KMS-11 (cell line): ENCODE data around the gene CRAMP1.

Experiments
- H2AFZ ChIP-seq: fragments of 200-600 bp; sonication (generic); 2 replicates; pipeline ENCODE4 v1.6.1; 2016; ENCODE audit warnings: antibody characterized with exemption, mixed run types, low read depth
- H3K27ac ChIP-seq: fragments of 200-600 bp; sonication (generic); 2 replicates; pipeline ENCODE4 v1.6.1; 2016; ENCODE audit warnings: mild to moderate bottlenecking, mixed run types
- H3K27me3 ChIP-seq: fragments of 200-600 bp; sonication (generic); 2 replicates; pipeline ENCODE4 v1.6.1; 2017; ENCODE audit warnings: mild to moderate bottlenecking, low read depth, mixed run types, moderate library complexity; ENCODE audit not compliant: insufficient read depth
- H3K36me3 ChIP-seq: fragments of 200-600 bp; sonication (generic); 2 replicates; pipeline ENCODE4 v1.6.1; 2017; ENCODE audit warnings: mild to moderate bottlenecking, mixed run types; ENCODE audit not compliant: insufficient read depth
- H3K4me1 ChIP-seq: fragments of 200-600 bp; sonication (generic); 2 replicates; pipeline ENCODE4 v1.6.1; 2016; ENCODE audit warnings: mild to moderate bottlenecking, low read depth, mixed run types; ENCODE audit not compliant: poor library complexity, severe bottlenecking
- H3K4me2 ChIP-seq: fragments of 200-600 bp; sonication (generic); 2 replicates; pipeline ENCODE4 v1.7.0; 2016; ENCODE audit warnings: mild to moderate bottlenecking, mixed run types
- H3K4me3 ChIP-seq: fragments of 200-600 bp; sonication (generic); IDR thresholded peaks from 2 replicates; pipeline ENCODE4 v1.6.1; 2017; ENCODE audit warnings: low read depth, low read length, mixed read lengths; ENCODE audit not compliant: insufficient read depth
- H3K79me2 ChIP-seq: fragments of 200-600 bp; sonication (generic); 2 replicates; pipeline ENCODE4 v1.6.1; 2016; ENCODE audit warnings: low read depth, mixed run types; ENCODE audit not compliant: insufficient read depth
- H3K9ac ChIP-seq: fragments of 200-600 bp; sonication (generic); 2 replicates; pipeline ENCODE4 v1.6.1; 2016; ENCODE audit warnings: mild to moderate bottlenecking, mixed run types
- H4K20me1 ChIP-seq: fragments of 200-600 bp; sonication (generic); 2 replicates; pipeline ENCODE4 v1.6.1; 2016; ENCODE audit warnings: mild to moderate bottlenecking, mixed run types; ENCODE audit not compliant: insufficient read depth
- CTCF ChIP-seq: fragments of 200-600 bp; sonication (generic); conservative IDR thresholded peaks from 2 replicates; pipeline ENCODE4 v1.6.1; 2017; ENCODE audit warnings: low read depth, mild to moderate bottlenecking, antibody characterized with exemption, low read length, moderate library complexity, mixed read lengths

CRAMP1 gene

DNA sequence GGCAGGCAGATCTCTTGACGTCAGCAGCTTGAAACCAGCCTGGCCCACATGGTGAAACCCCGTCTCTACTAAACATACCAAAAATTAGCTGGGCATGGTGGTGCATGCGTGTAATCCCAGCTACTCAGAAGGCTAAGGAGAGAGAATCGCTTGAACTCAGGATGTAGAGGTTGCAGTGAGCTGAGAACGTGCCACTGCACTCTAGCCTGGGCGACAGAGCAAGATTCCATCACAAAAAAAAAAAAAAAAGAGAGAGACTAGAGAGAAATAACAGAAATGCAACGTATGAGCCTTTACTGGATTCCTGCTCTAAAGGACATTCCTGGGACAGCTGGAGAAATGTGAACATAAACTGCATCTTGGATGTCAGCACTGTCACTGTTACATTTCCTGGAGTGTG, 11.1 kb upstream of the CRAMP1 start:
- Histone ChIP-seq H3K4me2 (no peak overlapping the region), H3K9ac (no peak overlapping the region), H3K27me3 (no peaks in the 10 kb centered on the region), H3K36me3 (no peaks in the 10 kb centered on the region), H2AFZ (no peak overlapping the region), H3K4me3 (no peak overlapping the region), H3K27ac (no peak overlapping the region), H3K79me2 (no peaks in the 10 kb centered on the region), H3K4me1 (no peaks in the 10 kb centered on the region), H4K20me1 (no peaks in the 10 kb centered on the region)
- no peak for TF ChIP-seq CTCF

- Histone ChIP-seq H3K27ac (no peak overlapping the region), H3K4me1 (no peaks in the 10 kb centered on the region), H3K4me2 (no peak overlapping the region), H2AFZ (no peak overlapping the region), H4K20me1 (no peaks in the 10 kb centered on the region), H3K9ac (no peak overlapping the region), H3K4me3 (no peak overlapping the region), H3K79me2 (no peaks in the 10 kb centered on the region), H3K36me3 (no peaks in the 10 kb centered on the region), H3K27me3 (no peaks in the 10 kb centered on the region)
- no peak for TF ChIP-seq CTCF
These were observed 10.7 kb upstream of the CRAMP1 start for GRCh38 chr16:1601489-1601888.

DNA sequence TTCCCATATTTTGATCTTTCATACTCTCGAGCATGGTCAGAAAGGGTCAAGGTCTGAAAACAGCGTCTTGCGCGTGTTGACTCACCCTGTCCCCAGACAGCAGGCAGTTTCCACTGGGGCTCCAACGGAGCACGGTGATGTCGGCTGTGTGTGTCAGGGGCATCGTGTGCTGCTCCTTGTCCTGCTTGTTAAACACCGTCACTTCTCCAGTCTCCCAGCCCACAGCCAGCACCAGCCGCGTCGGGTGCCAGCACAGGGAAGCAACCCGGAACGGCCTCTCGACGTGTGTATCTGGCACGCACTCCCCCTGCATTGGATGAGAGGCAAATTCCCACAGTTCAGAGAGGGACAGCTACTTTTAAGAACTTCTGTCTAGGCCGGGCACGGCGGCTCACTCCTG, 9.9 kb upstream of the CRAMP1 start:
- Histone ChIP-seq H3K9ac (no peak overlapping the region), H3K36me3 (no peaks in the 10 kb centered on the region), H4K20me1 (no peaks in the 10 kb centered on the region), H3K4me1 (no peaks in the 10 kb centered on the region), H3K4me3 (no peak overlapping the region), H3K27ac (no peak overlapping the region), H2AFZ (no peak overlapping the region), H3K27me3 (no peaks in the 10 kb centered on the region), H3K79me2 (no peaks in the 10 kb centered on the region), H3K4me2 (no peak overlapping the region)
- no peak for TF ChIP-seq CTCF

DNA sequence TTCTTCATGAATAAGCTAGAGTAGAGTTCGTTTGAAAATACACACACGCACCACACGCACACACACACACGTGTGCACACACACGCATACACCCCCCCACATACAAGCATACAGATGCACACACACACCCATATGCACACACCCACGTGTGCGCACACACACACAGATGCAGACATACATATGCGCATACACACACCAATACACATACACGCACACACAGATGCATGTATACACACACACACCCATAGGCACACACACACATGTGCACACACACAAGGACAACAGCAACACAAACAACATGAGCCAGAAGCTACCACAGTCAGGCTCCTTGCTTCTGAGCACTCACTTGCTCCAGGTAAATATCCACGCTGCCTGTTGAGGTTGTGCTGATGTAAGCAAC, 5.4 kb upstream of the CRAMP1 start:
- no peak overlapping the region for H2AFZ ChIP-seq
- TF ChIP-seq CTCF: no peak

More for the DNA sequence above, 5.4 kb upstream of the CRAMP1 start:
- Histone ChIP-seq H3K79me2 (no peaks in the 10 kb centered on the region), H4K20me1 (no peaks in the 10 kb centered on the region), H3K36me3 (no peaks in the 10 kb centered on the region), H3K4me1 (peaks cover 5% of the 10 kb centered on the region), H3K9ac (no peak overlapping the region), H3K4me3 (no peak overlapping the region), H3K4me2 (no peak overlapping the region), H3K27ac (no peak overlapping the region), H3K27me3 (no peaks in the 10 kb centered on the region)
